Skeletal muscle satellite cell (primary cell): Measurements from ENCODE around the gene UBTD2.
A peak's percentile ranks its signal among the peaks of the same experiment; 100 is the strongest.

Experiments
- H3K27me3 ChIP-seq: 2 replicates; pipeline ENCODE4 v1.7.0; 2013; ENCODE audit warnings: low read length; ENCODE audit not compliant: control insufficient read depth, insufficient read depth
- H3K36me3 ChIP-seq: 2 replicates; pipeline ENCODE4 v1.7.0; 2013; ENCODE audit warnings: mild to moderate bottlenecking, control low read depth, low read length; ENCODE audit not compliant: insufficient read depth
- H3K4me1 ChIP-seq: 2 replicates; pipeline ENCODE4 v1.7.0; 2013; ENCODE audit warnings: low read length; ENCODE audit not compliant: control insufficient read depth, insufficient read depth
- H3K4me2 ChIP-seq: 2 replicates; pipeline ENCODE4 v1.7.0; 2013; ENCODE audit warnings: mild to moderate bottlenecking, low read length
- H3K4me3 ChIP-seq: 2 replicates; pipeline ENCODE4 v1.7.0; 2013; ENCODE audit warnings: low read length
- H3K9ac ChIP-seq: 2 replicates; pipeline ENCODE4 v1.7.0; 2013; ENCODE audit warnings: mild to moderate bottlenecking, low read depth, low read length, moderate library complexity
- H3K9me3 ChIP-seq: replicated peaks from 2 replicates; pipeline ENCODE4 v1.7.0; 2013; ENCODE audit warnings: mild to moderate bottlenecking, control low read depth, low read length

UBTD2 gene

GRCh38 chr5:172187118-172188032, 96.2 kb downstream of the UBTD2 start:
- H3K9me3 ChIP-seq, result no peaks in the 10 kb centered on the region
- H3K4me2 ChIP-seq, result peak overlapping the region; percentile 96
- peaks cover 13% of the 10 kb centered on the region for H3K4me1 ChIP-seq
- H3K27me3 ChIP-seq, result no peaks in the 10 kb centered on the region
- peak overlapping the region; percentile 83 for H3K9ac ChIP-seq
- peaks cover 6% of the 10 kb centered on the region for H3K36me3 ChIP-seq
- H3K4me3 ChIP-seq, result peak overlapping the region; percentile 90

- Histone ChIP-seq H3K36me3 (peaks cover 6% of the 10 kb centered on the region), H3K9ac (peak overlapping the region; percentile 83), H3K4me2 (peak overlapping the region; percentile 96), H3K27me3 (no peaks in the 10 kb centered on the region), H3K4me1 (peaks cover 13% of the 10 kb centered on the region), H3K9me3 (no peaks in the 10 kb centered on the region), H3K4me3 (peak overlapping the region; percentile 90)
Observed at GRCh38 chr5:172186114-172186695, 97.4 kb downstream of the UBTD2 start.

GRCh38 chr5:172185096-172185461, 98.5 kb downstream of the UBTD2 start:
- H3K27me3 ChIP-seq, result no peaks in the 10 kb centered on the region
- H3K36me3 ChIP-seq, result peaks cover 6% of the 10 kb centered on the region
- no peak overlapping the region for H3K4me2 ChIP-seq
- no peaks in the 10 kb centered on the region for H3K9me3 ChIP-seq
- no peak overlapping the region for H3K4me3 ChIP-seq
- peaks cover 13% of the 10 kb centered on the region for H3K4me1 ChIP-seq
- no peak overlapping the region for H3K9ac ChIP-seq

DNA sequence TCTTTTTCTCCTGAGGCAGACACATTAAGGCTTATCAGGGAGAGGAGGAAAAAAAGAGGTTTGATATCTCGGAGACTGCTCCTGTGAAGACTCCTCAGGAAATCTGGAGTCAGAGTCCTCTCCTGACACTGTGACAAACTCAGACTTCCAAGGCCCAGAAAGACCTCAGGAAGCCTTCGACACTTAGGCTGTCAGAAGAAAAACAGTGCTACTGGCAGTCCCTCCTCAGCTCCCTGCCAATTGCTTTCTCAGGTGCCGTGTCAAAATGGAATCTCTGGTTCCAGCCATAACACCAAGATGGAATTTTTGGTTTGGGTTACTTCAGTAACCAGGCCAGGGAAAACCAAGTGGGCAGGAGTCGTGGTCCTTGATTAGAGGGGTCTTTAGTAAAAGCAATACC, 99.7 kb downstream of the UBTD2 start:
- no peak overlapping the region for H3K4me3 ChIP-seq
- no peak overlapping the region for H3K4me2 ChIP-seq
- H3K27me3 ChIP-seq, result no peaks in the 10 kb centered on the region
- H3K9ac ChIP-seq, result no peak overlapping the region
- H3K9me3 ChIP-seq, result no peaks in the 10 kb centered on the region
- H3K36me3 ChIP-seq, result peaks cover 8% of the 10 kb centered on the region
- peaks cover 13% of the 10 kb centered on the region for H3K4me1 ChIP-seq

- no peaks in the 10 kb centered on the region for H3K9me3 ChIP-seq
- peaks cover 13% of the 10 kb centered on the region for H3K4me1 ChIP-seq
- peaks cover 8% of the 10 kb centered on the region for H3K36me3 ChIP-seq
Observed at GRCh38 chr5:172182291-172182690, 101.3 kb downstream of the UBTD2 start.

GRCh38 chr5:172180936-172181335, 102.6 kb downstream of the UBTD2 start:
- Histone ChIP-seq H3K9me3 (no peaks in the 10 kb centered on the region), H3K36me3 (peaks cover 8% of the 10 kb centered on the region), H3K4me1 (peaks cover 6% of the 10 kb centered on the region), H3K4me2 (no peak overlapping the region), H3K9ac (no peak overlapping the region), H3K4me3 (no peak overlapping the region), H3K27me3 (no peaks in the 10 kb centered on the region)

More at GRCh38 chr5:172182291-172182690, 101.3 kb downstream of the UBTD2 start:
- no peak overlapping the region for H3K9ac ChIP-seq
- H3K4me2 ChIP-seq, result no peak overlapping the region
- H3K27me3 ChIP-seq, result no peaks in the 10 kb centered on the region
- no peak overlapping the region for H3K4me3 ChIP-seq

- Histone ChIP-seq H3K4me3 (no peak overlapping the region), H3K9ac (no peak overlapping the region), H3K4me1 (no peaks in the 10 kb centered on the region), H3K27me3 (no peaks in the 10 kb centered on the region), H3K4me2 (peak overlapping the region; percentile 21), H3K36me3 (peaks cover 7% of the 10 kb centered on the region), H3K9me3 (no peaks in the 10 kb centered on the region)
Observed at GRCh38 chr5:172178991-172179989, 104.3 kb downstream of the UBTD2 start.

DNA sequence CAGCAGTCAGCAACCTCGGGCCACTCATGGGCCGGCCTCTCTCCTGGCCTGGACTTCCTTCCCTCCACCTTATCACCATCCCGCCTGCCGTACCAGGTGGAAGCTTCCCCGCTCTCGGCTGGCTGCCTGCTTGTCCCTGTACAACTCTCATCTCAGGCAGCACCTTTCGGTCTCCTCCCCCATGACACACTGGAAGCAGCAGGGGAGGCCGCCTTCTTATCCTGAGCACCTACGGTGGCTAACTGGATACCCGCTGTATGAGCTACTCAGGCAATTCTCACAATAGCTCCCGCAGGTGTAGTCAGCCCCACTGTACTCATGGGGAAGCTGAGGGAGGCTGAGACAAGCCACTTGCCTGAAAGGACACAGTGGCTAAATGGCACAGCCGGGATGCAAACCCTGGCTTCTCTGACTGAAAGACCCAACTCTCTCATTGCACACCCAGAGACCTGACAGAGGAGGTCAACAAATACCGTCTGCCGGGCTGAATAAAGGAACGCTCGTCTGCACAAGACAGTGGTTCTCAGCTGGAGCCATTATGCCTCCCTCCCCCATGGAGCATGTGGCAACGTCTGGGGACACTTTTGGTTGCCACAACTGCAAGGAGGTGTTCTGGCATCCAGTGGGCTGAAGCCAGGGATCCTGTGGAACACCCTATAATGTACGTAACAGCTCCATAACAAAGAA, 105.1 kb downstream of the UBTD2 start:
- H3K4me1 ChIP-seq, result no peaks in the 10 kb centered on the region
- no peaks in the 10 kb centered on the region for H3K9me3 ChIP-seq
- H3K4me3 ChIP-seq, result no peak overlapping the region

GRCh38 chr5:172177176-172177575, 106.4 kb downstream of the UBTD2 start:
- H3K4me2 ChIP-seq, result no peak overlapping the region
- H3K36me3 ChIP-seq, result peaks cover 9% of the 10 kb centered on the region
- no peaks in the 10 kb centered on the region for H3K9me3 ChIP-seq
- no peaks in the 10 kb centered on the region for H3K4me1 ChIP-seq
- H3K4me3 ChIP-seq, result no peak overlapping the region
- H3K27me3 ChIP-seq, result no peaks in the 10 kb centered on the region
- no peak overlapping the region for H3K9ac ChIP-seq

More for the DNA sequence above, 105.1 kb downstream of the UBTD2 start:
- Histone ChIP-seq H3K36me3 (peaks cover 6% of the 10 kb centered on the region), H3K9ac (no peak overlapping the region), H3K4me2 (no peak overlapping the region), H3K27me3 (no peaks in the 10 kb centered on the region)

DNA sequence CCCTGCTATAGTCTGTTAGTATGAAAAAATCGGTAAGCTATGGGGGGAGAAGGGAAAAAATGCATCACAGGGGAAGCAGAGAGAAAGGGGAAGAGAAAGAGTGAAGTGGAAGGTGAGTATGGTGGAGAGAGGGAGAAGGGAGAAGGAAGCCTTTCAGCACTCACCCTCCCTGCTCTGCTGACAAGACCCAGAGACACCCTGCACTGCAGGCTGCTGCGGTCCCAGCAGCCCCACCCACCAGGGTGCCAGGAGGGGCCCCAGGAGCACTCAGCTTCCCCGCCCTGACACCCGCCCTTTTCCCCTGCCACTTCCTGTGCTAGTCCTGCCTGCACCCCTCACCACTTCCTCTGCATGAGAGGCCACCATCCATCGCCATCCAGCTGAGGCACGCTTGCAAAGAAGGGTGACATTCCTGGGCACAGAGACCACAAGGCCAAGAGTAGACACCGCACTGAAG, 108.3 kb downstream of the UBTD2 start:
- Histone ChIP-seq H3K4me2 (no peak overlapping the region), H3K27me3 (no peaks in the 10 kb centered on the region), H3K4me3 (no peak overlapping the region), H3K4me1 (peaks cover 4% of the 10 kb centered on the region), H3K36me3 (peaks cover 9% of the 10 kb centered on the region), H3K9ac (no peak overlapping the region), H3K9me3 (no peaks in the 10 kb centered on the region)
